Mesenchymal stem cell (in vitro differentiated cells and primary cell): ENCODE results near the gene PID1.

ENCODE experiments used
- DNase-seq: peaks from one replicate; pipeline ENCODE4 v3.0.0-alpha.2; 2013
- H2AFZ ChIP-seq: one replicate; pipeline ENCODE4 v1.6.1; 2013; ENCODE audit warnings: low read depth, mild to moderate bottlenecking, control low read depth, inconsistent platforms, low read length, moderate library complexity
- H2AK5ac ChIP-seq: 2 replicates; pipeline ENCODE4 v1.6.1; 2013; ENCODE audit warnings: low read length, moderate library complexity, mild to moderate bottlenecking, inconsistent platforms; ENCODE audit not compliant: severe bottlenecking
- H2BK120ac ChIP-seq: one replicate; pipeline ENCODE4 v1.6.1; 2013; ENCODE audit warnings: low read depth, mild to moderate bottlenecking, inconsistent platforms, low read length, moderate library complexity
- H2BK12ac ChIP-seq, 2 experiments: one replicate each; pipeline ENCODE4 v1.6.1; 2013; ENCODE audit warnings: inconsistent platforms in 2 of 2, low read length in 2 of 2, mild to moderate bottlenecking in 2 of 2, moderate library complexity in 2 of 2, control low read depth in 1 of 2
- H2BK15ac ChIP-seq: one replicate; pipeline ENCODE4 v1.6.1; 2013; ENCODE audit warnings: mild to moderate bottlenecking, low read depth, inconsistent platforms; ENCODE audit not compliant: poor library complexity, severe bottlenecking
- H2BK5ac ChIP-seq: 2 replicates; pipeline ENCODE4 v1.6.1; 2013; ENCODE audit warnings: low read depth, mild to moderate bottlenecking, low read length, control low read depth, inconsistent platforms; ENCODE audit not compliant: poor library complexity, severe bottlenecking
- H3K14ac ChIP-seq, 2 experiments: one replicate each; pipeline ENCODE4 v1.6.1; 2013; ENCODE audit warnings: inconsistent platforms in 2 of 2, low read length in 2 of 2, control low read depth in 1 of 2, mild to moderate bottlenecking in 1 of 2, moderate library complexity in 1 of 2
- H3K18ac ChIP-seq, 2 experiments: one replicate each; pipeline ENCODE4 v1.6.1; 2013; ENCODE audit warnings: inconsistent platforms in 2 of 2, low read length in 2 of 2, control low read depth in 1 of 2, low read depth in 1 of 2, mild to moderate bottlenecking in 1 of 2
- H3K23ac ChIP-seq, 2 experiments: one replicate each; pipeline ENCODE4 v1.6.1; 2013; ENCODE audit warnings: inconsistent platforms in 2 of 2, low read length in 2 of 2, mild to moderate bottlenecking in 2 of 2, moderate library complexity in 2 of 2, control low read depth in 1 of 2
- H3K27ac ChIP-seq: 2 replicates; pipeline ENCODE4 v1.5.1; 2013; ENCODE audit warnings: mild to moderate bottlenecking, moderate library complexity, low read length, control low read depth, inconsistent platforms; ENCODE audit not compliant: poor library complexity, severe bottlenecking
- H3K27me3 ChIP-seq, 2 experiments: 2 replicates each; pipeline versions ENCODE4 v1.6.1 to v1.7.0; 2013; ENCODE audit warnings: low read length in 2 of 2, mild to moderate bottlenecking in 2 of 2, moderate library complexity in 2 of 2, control low read depth in 1 of 2, inconsistent platforms in 1 of 2; ENCODE audit not compliant: control insufficient read depth in 1 of 2, insufficient read depth in 1 of 2
- H3K36me3 ChIP-seq, 2 experiments: 2 replicates each; pipeline versions ENCODE4 v1.6.1 to v1.7.0; 2013; ENCODE audit warnings: low read length in 2 of 2, control low read depth in 1 of 2, inconsistent platforms in 1 of 2, low read depth in 1 of 2, mild to moderate bottlenecking in 1 of 2; ENCODE audit not compliant: insufficient read depth in 2 of 2, control insufficient read depth in 1 of 2
- H3K4ac ChIP-seq, 2 experiments: one replicate each; pipeline ENCODE4 v1.6.1; 2013; ENCODE audit warnings: inconsistent platforms in 2 of 2, low read length in 2 of 2, mild to moderate bottlenecking in 2 of 2, moderate library complexity in 2 of 2, control low read depth in 1 of 2, low read depth in 1 of 2
- H3K4me1 ChIP-seq: 2 replicates; pipeline ENCODE4 v1.6.1; 2013; ENCODE audit warnings: low read depth, low read length, control low read depth; ENCODE audit not compliant: control insufficient read depth, insufficient read depth
- H3K4me2 ChIP-seq: 2 replicates; pipeline ENCODE4 v1.6.1; 2013; ENCODE audit warnings: low read length, mild to moderate bottlenecking, inconsistent platforms; ENCODE audit not compliant: poor library complexity, severe bottlenecking
- H3K4me3 ChIP-seq, 2 experiments: 2 replicates each; pipeline versions ENCODE4 v1.5.1 to v1.7.0; 2013; ENCODE audit warnings: low read length in 2 of 2, mild to moderate bottlenecking in 2 of 2, control low read depth in 1 of 2, low read depth in 1 of 2; ENCODE audit not compliant: insufficient read depth in 1 of 2
- H3K79me1 ChIP-seq: replicated peaks from 2 replicates; pipeline ENCODE4 v1.6.1; 2013; ENCODE audit warnings: mild to moderate bottlenecking, control low read depth, low read length, inconsistent platforms; ENCODE audit not compliant: poor library complexity, severe bottlenecking
- H3K9ac ChIP-seq: 2 replicates; pipeline ENCODE4 v1.7.0; 2013; ENCODE audit warnings: mild to moderate bottlenecking, low read length, moderate library complexity
- H3K9me3 ChIP-seq: 2 replicates; pipeline ENCODE4 v1.7.0; 2013; ENCODE audit warnings: mild to moderate bottlenecking, low read length; ENCODE audit not compliant: control insufficient read depth
- H4K8ac ChIP-seq: one replicate; pipeline ENCODE4 v1.6.1; 2013; ENCODE audit warnings: inconsistent platforms, mild to moderate bottlenecking, low read length, moderate library complexity
- H4K91ac ChIP-seq: one replicate; pipeline ENCODE4 v1.6.1; 2013; ENCODE audit warnings: mild to moderate bottlenecking, low read length, inconsistent platforms
- WGBS: methylation state at CpG from one replicate; pipeline ENCODE4 v1.1.7; 2013; ENCODE audit warnings: mixed read lengths; 5-methylcytosine and 5-hydroxymethylcytosine counted together

PID1 gene

GRCh38 chr2:229022071-229022470 is 249.0 kb downstream of the PID1 start:
- no peak overlapping the region for H3K23ac ChIP-seq
- H3K9ac ChIP-seq, result no peak overlapping the region
- no peak overlapping the region for H2AK5ac ChIP-seq
- H2BK120ac ChIP-seq, result no peak overlapping the region
- no peak overlapping the region for H4K91ac ChIP-seq
- no peaks in the 10 kb centered on the region for H3K27me3 ChIP-seq
- H3K4me1 ChIP-seq, result no peaks in the 10 kb centered on the region
- H2BK12ac ChIP-seq, result no peak overlapping the region
- H3K4me2 ChIP-seq, result no peak overlapping the region
- H2AFZ ChIP-seq, result no peak overlapping the region
- peaks cover 0 to 7% of the 10 kb centered on the region in 2 experiments for H3K36me3 ChIP-seq
- no peak overlapping the region for H2BK5ac ChIP-seq
- H3K18ac ChIP-seq, result no peak overlapping the region
- no peak overlapping the region for H3K27ac ChIP-seq
- H3K79me1 ChIP-seq, result no peaks in the 10 kb centered on the region
- whole genome bisulfite sequencing, result 37% methylated on average over 2 of the region's 5 CpGs
- H3K9me3 ChIP-seq, result no peaks in the 10 kb centered on the region
- no peak overlapping the region for H3K4ac ChIP-seq
- H4K8ac ChIP-seq, result no peak overlapping the region
- no peak for DNase-seq
- H3K4me3 ChIP-seq, result no peak overlapping the region
- no peak overlapping the region for H2BK15ac ChIP-seq
- no peak overlapping the region for H3K14ac ChIP-seq

DNA sequence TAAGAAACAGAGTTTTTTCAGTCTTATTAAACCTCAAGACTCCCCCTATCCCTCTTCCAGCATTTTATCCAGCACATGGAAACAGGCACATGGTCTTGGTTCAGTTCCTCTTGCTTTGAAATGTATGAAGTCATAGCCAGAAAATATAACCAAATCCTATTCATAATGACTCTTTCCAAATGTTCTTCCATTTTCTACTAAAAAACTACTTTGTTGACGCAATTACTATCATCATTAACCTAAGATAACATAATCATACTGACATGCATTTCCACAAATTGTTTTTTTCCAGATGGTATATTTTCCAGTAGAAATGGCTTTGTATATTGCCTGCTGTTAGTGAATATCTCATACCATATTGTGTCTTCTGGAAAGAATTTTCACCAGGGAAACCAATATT is 261.3 kb downstream of the PID1 start:
- no peaks in the 10 kb centered on the region for H3K27me3 ChIP-seq
- no peak for DNase-seq
- H2BK15ac ChIP-seq, result no peak overlapping the region
- no peak overlapping the region for H4K91ac ChIP-seq
- H3K9me3 ChIP-seq, result no peaks in the 10 kb centered on the region
- H2BK120ac ChIP-seq, result no peak overlapping the region
- no peak overlapping the region for H3K14ac ChIP-seq
- no peak overlapping the region for H2BK5ac ChIP-seq
- no peak overlapping the region for H3K27ac ChIP-seq
- no peak overlapping the region for H2BK12ac ChIP-seq
- no peaks in the 10 kb centered on the region for H3K79me1 ChIP-seq
- no peaks in the 10 kb centered on the region for H3K4me1 ChIP-seq
- no peak overlapping the region for H3K4me2 ChIP-seq
- no peak overlapping the region for H3K18ac ChIP-seq
- H3K4ac ChIP-seq, result no peak overlapping the region
- H3K9ac ChIP-seq, result no peak overlapping the region
- H3K23ac ChIP-seq, result no peak overlapping the region
- no peaks in the 10 kb centered on the region for H3K36me3 ChIP-seq
- no peak overlapping the region for H2AFZ ChIP-seq
- H2AK5ac ChIP-seq, result no peak overlapping the region
- no peak overlapping the region for H4K8ac ChIP-seq
- H3K4me3 ChIP-seq, result no peak overlapping the region
- WGBS, result no CpG with 5 or more reads among the region's 1 CpG

DNA sequence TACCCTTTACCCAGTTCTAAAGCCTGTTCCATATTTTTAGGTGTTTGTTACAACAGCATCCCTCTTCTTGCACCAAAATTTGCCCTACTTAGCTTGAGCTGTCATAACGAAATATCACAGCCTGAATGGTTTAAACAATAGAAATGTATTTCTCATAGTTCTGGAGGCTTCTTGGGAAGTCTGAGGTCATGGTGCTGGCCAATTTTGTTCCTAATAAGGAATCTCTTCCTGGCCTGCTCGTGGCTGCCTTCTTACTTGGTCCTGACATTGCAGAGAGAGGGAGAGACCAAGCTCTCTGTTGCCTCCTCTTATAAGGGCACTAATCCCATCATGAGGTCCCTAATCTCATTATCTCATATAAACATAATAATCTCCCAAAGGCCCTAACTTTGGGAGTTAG is 267.8 kb downstream of the PID1 start:
- H2AK5ac ChIP-seq, result no peak overlapping the region
- H2BK120ac ChIP-seq, result no peak overlapping the region
- H3K27me3 ChIP-seq, result no peaks in the 10 kb centered on the region
- no peak overlapping the region for H3K14ac ChIP-seq
- H4K91ac ChIP-seq, result no peak overlapping the region
- H3K23ac ChIP-seq, result no peak overlapping the region
- H2BK5ac ChIP-seq, result no peak overlapping the region
- no peak overlapping the region for H3K9ac ChIP-seq
- H2AFZ ChIP-seq, result no peak overlapping the region
- no peak overlapping the region for H2BK12ac ChIP-seq
- no peaks in the 10 kb centered on the region for H3K4me1 ChIP-seq
- no peak overlapping the region for H3K4me2 ChIP-seq
- no peak overlapping the region for H3K4me3 ChIP-seq
- H3K18ac ChIP-seq, result no peak overlapping the region
- DNase-seq, result no peak
- no peak overlapping the region for H3K4ac ChIP-seq
- no peak overlapping the region for H4K8ac ChIP-seq
- WGBS, result 25% methylated on average over 1 of the region's 2 CpGs
- peaks cover 13% of the 10 kb centered on the region for H3K9me3 ChIP-seq
- H3K27ac ChIP-seq, result no peak overlapping the region
- H2BK15ac ChIP-seq, result no peak overlapping the region
- H3K79me1 ChIP-seq, result no peaks in the 10 kb centered on the region
- no peaks in the 10 kb centered on the region for H3K36me3 ChIP-seq

DNA sequence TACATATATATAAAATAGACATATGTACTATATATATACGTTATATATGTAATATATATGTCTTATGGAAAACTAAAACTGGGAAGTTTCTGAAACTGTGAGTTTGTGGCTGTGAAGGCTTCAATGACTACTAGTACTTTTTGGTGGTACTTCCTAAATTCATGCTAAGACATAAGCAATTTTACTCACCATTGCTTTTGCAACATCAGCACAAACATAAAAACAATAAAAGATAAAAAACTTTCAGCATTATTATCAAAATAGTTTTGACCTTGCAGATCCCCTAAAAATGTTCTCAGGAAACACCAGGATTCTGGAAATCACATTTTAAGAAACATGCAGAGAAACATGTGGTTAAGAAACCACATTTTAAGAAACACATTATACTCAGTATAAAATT is 269.9 kb downstream of the PID1 start:
- WGBS, result no CpG with 5 or more reads among the region's 1 CpG
- no peaks in the 10 kb centered on the region for H3K4me1 ChIP-seq

More for the DNA sequence above, 269.9 kb downstream of the PID1 start:
- no peak overlapping the region for H3K4me2 ChIP-seq
- no peak overlapping the region for H3K27ac ChIP-seq
- no peak overlapping the region for H2BK120ac ChIP-seq
- H3K27me3 ChIP-seq, result no peaks in the 10 kb centered on the region
- no peak overlapping the region for H3K18ac ChIP-seq
- H3K4me3 ChIP-seq, result no peak overlapping the region
- H4K8ac ChIP-seq, result no peak overlapping the region
- H2BK15ac ChIP-seq, result no peak overlapping the region
- DNase-seq, result no peak
- H3K36me3 ChIP-seq, result no peaks in the 10 kb centered on the region
- no peaks in the 10 kb centered on the region for H3K79me1 ChIP-seq
- peaks cover 13% of the 10 kb centered on the region for H3K9me3 ChIP-seq
- no peak overlapping the region for H2BK5ac ChIP-seq
- H3K14ac ChIP-seq, result no peak overlapping the region
- H2AFZ ChIP-seq, result no peak overlapping the region
- H3K4ac ChIP-seq, result no peak overlapping the region
- H2AK5ac ChIP-seq, result no peak overlapping the region
- H3K23ac ChIP-seq, result no peak overlapping the region
- H2BK12ac ChIP-seq, result no peak overlapping the region
- H3K9ac ChIP-seq, result no peak overlapping the region
- no peak overlapping the region for H4K91ac ChIP-seq
